Pancreas (tissue), 10 donors: ENCODE results near the gene NRIP1. TPM values are rescaled to one million over a fixed set of nuclear protein-coding genes. Genes with fewer than 3 reads are reported as not detected.

Experiments used
- ATAC-seq, 4 donors: fragments of 200-7000 bp; cut with Tn5 transposase; one replicate each; pipeline versions ENCODE4 v1.8.0 to v1.9.1; 2020; ENCODE audit warnings: mild to moderate bottlenecking in 4 of 4, moderate library complexity in 4 of 4
- DNase-seq, 6 donors: peaks; one replicate each; pipeline ENCODE4 v3.0.0-alpha.2; 2020
- FAIRE-seq: peaks from 2 replicates; lab custom pipeline; 2012; peaks lifted over from hg19 to GRCh38; lab: Jason Lieb, UNC
- H3K27ac ChIP-seq, 4 donors: fragments of 200-600 bp; sonication (generic); 1 replicate in 3 of 4; 2 replicates in 1 of 4; pipeline versions ENCODE4 v1.5.0 to v1.8.0; 2020
- H3K27me3 ChIP-seq, 4 donors: fragments of 200-600 bp; one replicate each; pipeline ENCODE4 v1.8.0; 2021
- H3K36me3 ChIP-seq, 3 donors: fragments of 200-600 bp; sonication (generic) in 1 of 3; one replicate each; pipeline versions ENCODE4 v1.5.0 to v1.8.0; 2020 to 2021
- H3K4me1 ChIP-seq, 3 donors: fragments of 200-600 bp; one replicate each; pipeline ENCODE4 v1.8.0; 2021
- H3K4me3 ChIP-seq, 4 donors: fragments of 200-600 bp; sonication (generic) in 2 of 4; one replicate each; pipeline versions ENCODE4 v1.5.0 to v1.8.0; 2020 to 2021
- H3K9me3 ChIP-seq, 4 donors: fragments of 200-600 bp; one replicate each; pipeline ENCODE4 v1.8.0; 2021
- WGBS, 2 donors: extraction: QIAGEN DNeasy Blood & Tissue Kit; methylation state at CpG; one replicate each; pipeline ENCODE4 v1.1.7; 2013; 5-methylcytosine and 5-hydroxymethylcytosine counted together
- intact Hi-C, 3 donors: fragments of 100-400 bp; cut with DNase I; formaldehyde crosslinking; loops; one replicate each; pipeline versions ENCODE4 v1.11.1 to v1.14.2; 2022
- polyA plus RNA-seq, 2 donors: library from polyadenylated mRNA; stranded (reverse); fragments of 200-250 nt; gene quantifications; one replicate each; pipeline ENCODE4 v1.2.3, GENCODE V29; 2013
- total RNA-seq, 6 donors: library from RNA; stranded (reverse); fragmentation: NEBNext Ultra II Directional in 4 of 6; extraction: Animal tissue kit (Norgen Biotek cat#: 25700) in 4 of 6; gene quantifications; one replicate each; pipeline versions ENCODE4 v1.2.1 to v1.2.4, GENCODE V29; 2021 to 2023
- TF ChIP-seq, protein P1 (sequence below), 4 donors: fragments of 200-600 bp; sonication (generic) in 3 of 4; IDR thresholded peaks; one replicate each; pipeline versions ENCODE4 v1.5.0 to v1.8.0; 2021; ENCODE audit warnings: antibody characterized with exemption in 4 of 4
- donor health status: healthy with polysubstance abuse.
- donor health status: DM: no; HTN: no; CAD: no; lungs with moderate emphysema.
- donor health status: DM: no; HTN: no; CAD: no.
- donor health status: control.
- donor health status: control.
- donor health status: Bipolar disorder and iron deficiency.
- donor health status: DM: yes; HTN: yes; CAD: no.
- donor health status: DM: no; HTN: no; CAD: no.
- donor health status: DM: no; HTN: no; CAD: no.
- donor health status: DM: yes; HTN: yes; CAD: no.

Gene NRIP1
- total and polyA plus RNA-seq, 8 donors, result 3.7 to 33.5 (median 24.1) TPM

GRCh38 chr21:15050568-15051377 lies 14.0 kb downstream of the NRIP1 start:
- peaks cover 32 to 59% (median 55%) of the 10 kb centered on the region in 3 donors for H3K4me1 ChIP-seq

GRCh38 chr21:15045017-15045416 lies 19.8 kb downstream of the NRIP1 start:
- TF ChIP-seq, protein P1, sequence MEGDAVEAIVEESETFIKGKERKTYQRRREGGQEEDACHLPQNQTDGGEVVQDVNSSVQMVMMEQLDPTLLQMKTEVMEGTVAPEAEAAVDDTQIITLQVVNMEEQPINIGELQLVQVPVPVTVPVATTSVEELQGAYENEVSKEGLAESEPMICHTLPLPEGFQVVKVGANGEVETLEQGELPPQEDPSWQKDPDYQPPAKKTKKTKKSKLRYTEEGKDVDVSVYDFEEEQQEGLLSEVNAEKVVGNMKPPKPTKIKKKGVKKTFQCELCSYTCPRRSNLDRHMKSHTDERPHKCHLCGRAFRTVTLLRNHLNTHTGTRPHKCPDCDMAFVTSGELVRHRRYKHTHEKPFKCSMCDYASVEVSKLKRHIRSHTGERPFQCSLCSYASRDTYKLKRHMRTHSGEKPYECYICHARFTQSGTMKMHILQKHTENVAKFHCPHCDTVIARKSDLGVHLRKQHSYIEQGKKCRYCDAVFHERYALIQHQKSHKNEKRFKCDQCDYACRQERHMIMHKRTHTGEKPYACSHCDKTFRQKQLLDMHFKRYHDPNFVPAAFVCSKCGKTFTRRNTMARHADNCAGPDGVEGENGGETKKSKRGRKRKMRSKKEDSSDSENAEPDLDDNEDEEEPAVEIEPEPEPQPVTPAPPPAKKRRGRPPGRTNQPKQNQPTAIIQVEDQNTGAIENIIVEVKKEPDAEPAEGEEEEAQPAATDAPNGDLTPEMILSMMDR (IDR thresholded peaks at IDR 0.05), result no peak
- no peaks in the 10 kb centered on the region for H3K9me3 ChIP-seq
- H3K27ac ChIP-seq, result no peak overlapping the region
- intact Hi-C loops, result no loop called here
- H3K4me3 ChIP-seq, result no peak overlapping the region
- H3K4me1 ChIP-seq, result peaks cover 8 to 11% (median 9%) of the 10 kb centered on the region in 3 donors
- DNase-seq, result no peak
- no peak for ATAC-seq
- 93 to 98% methylated on average over 3 of the region's 3 CpGs for WGBS, 2 donors
- H3K27me3 ChIP-seq, result no peaks in the 10 kb centered on the region
- H3K36me3 ChIP-seq, result no peaks in the 10 kb centered on the region
- FAIRE-seq, result no peak

More at GRCh38 chr21:15050568-15051377, 14.0 kb downstream of the NRIP1 start:
- Histone ChIP-seq H3K27ac (peak overlapping the region in 1 of 4 donors; percentile 2), H3K9me3 (no peaks in the 10 kb centered on the region), H3K27me3 (no peaks in the 10 kb centered on the region), H3K4me3 (no peak overlapping the region), H3K36me3 (no peaks in the 10 kb centered on the region)
- intact Hi-C loops, result no loop called here
- DNase-seq, result no peak
- no peak for FAIRE-seq
- ATAC-seq, result peak in 2 of 4 donors; percentile 17 to 20
- WGBS, 2 donors, result 73 to 78% methylated on average over 11 of the region's 11 CpGs
- TF ChIP-seq, protein P1 (IDR thresholded peaks at IDR 0.05), result no peak

DNA sequence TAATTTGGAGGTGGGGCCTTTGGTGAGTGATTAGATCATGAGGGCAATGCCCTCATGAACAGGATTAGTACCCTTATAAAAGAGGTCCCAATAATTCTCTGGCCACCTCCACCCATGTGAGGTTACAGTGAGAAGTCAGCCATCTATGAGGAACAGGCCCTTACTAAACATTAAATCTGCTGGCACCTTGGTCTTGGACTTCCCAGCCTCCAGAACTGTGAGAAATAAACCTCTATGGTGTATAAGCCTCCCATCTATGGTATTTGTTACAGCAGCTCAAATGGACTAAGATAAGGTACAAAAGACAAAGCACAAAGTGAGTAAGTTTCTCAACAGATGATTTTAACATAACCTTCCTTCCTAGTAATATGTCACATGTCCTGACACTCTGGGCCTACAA lies 22.3 kb downstream of the NRIP1 start:
- Histone ChIP-seq H3K36me3 (no peaks in the 10 kb centered on the region), H3K27ac (no peak overlapping the region), H3K27me3 (no peaks in the 10 kb centered on the region), H3K9me3 (no peaks in the 10 kb centered on the region), H3K4me1 (peaks cover 3 to 5% (median 5%) of the 10 kb centered on the region in 3 donors), H3K4me3 (no peak overlapping the region)
- TF ChIP-seq, protein P1 (IDR thresholded peaks at IDR 0.05), result no peak
- no peak for FAIRE-seq
- no peak for ATAC-seq
- intact Hi-C loops, result no loop called here
- no peak for DNase-seq

GRCh38 chr21:15039607-15040299 lies 25.0 kb downstream of the NRIP1 start:
- intact Hi-C loops, result no loop called here
- TF ChIP-seq, protein P1 (IDR thresholded peaks at IDR 0.05), result no peak
- Histone ChIP-seq H3K27me3 (no peaks in the 10 kb centered on the region), H3K36me3 (no peaks in the 10 kb centered on the region), H3K4me1 (peaks cover 7 to 20% (median 9%) of the 10 kb centered on the region in 3 donors), H3K27ac (no peak overlapping the region), H3K4me3 (no peak overlapping the region), H3K9me3 (no peaks in the 10 kb centered on the region)
- FAIRE-seq (no peak), DNase-seq (no peak), ATAC-seq (no peak)
- WGBS, 2 donors, result 96 to 100% methylated on average over 1 of the region's 1 CpG
